LNCaP clone FGC (cell line): ENCODE data around the gene DRC7.

Experiments
- DNase-seq: peaks from one replicate; pipeline ENCODE4 v3.0.0-alpha.2; 2011; ENCODE audit warnings: low read depth
- H3K4me3 ChIP-seq: 2 replicates; pipeline ENCODE4 v1.5.1; 2011; ENCODE audit warnings: mild to moderate bottlenecking, low read depth, low read length, control low read depth
- CTCF ChIP-seq: IDR thresholded peaks from 2 replicates; pipeline ENCODE4 v1.5.1; 2012; ENCODE audit warnings: mild to moderate bottlenecking; ENCODE audit not compliant: control insufficient read depth, insufficient read depth; ENCODE audit errors: extremely low read depth

DRC7 gene

GRCh38 chr16:57661510-57661909 lies 33.1 kb upstream of the DRC7 start:
- no peak for TF ChIP-seq CTCF
- DNase-seq = no peak
- H3K4me3 ChIP-seq = no peak overlapping the region

- H3K4me3 ChIP-seq = no peak overlapping the region
- TF ChIP-seq CTCF = no peak
- no peak for DNase-seq
These were observed 32.4 kb upstream of the DRC7 start for GRCh38 chr16:57661936-57662906.

GRCh38 chr16:57663436-57663835 lies 31.2 kb upstream of the DRC7 start:
- no peak overlapping the region for H3K4me3 ChIP-seq
- no peak for TF ChIP-seq CTCF
- DNase-seq = no peak

- no peak for TF ChIP-seq CTCF
- no peak for DNase-seq
- no peak overlapping the region for H3K4me3 ChIP-seq
These were observed 30.5 kb upstream of the DRC7 start for GRCh38 chr16:57663917-57664661.

- no peak for TF ChIP-seq CTCF
- H3K4me3 ChIP-seq = no peak overlapping the region
- DNase-seq = no peak
These were observed 30.0 kb upstream of the DRC7 start for GRCh38 chr16:57664662-57665025.

GRCh38 chr16:57665541-57665940 lies 29.1 kb upstream of the DRC7 start:
- no peak overlapping the region for H3K4me3 ChIP-seq

More at GRCh38 chr16:57665541-57665940, 29.1 kb upstream of the DRC7 start:
- no peak for DNase-seq
- TF ChIP-seq CTCF = no peak
